ENCODE data around the gene TBC1D1.

- no peak for TF ChIP-seq PATZ1 (tag by site-specific recombination; IDR thresholded peaks at IDR 0.05)
- no peak for TF ChIP-seq CTCF (tag by site-specific recombination; IDR thresholded peaks at IDR 0.05)
- no peak for TF ChIP-seq REST (tag by site-specific recombination; IDR thresholded peaks at IDR 0.05)
- no peak for TF ChIP-seq ZNF18 (tag by site-specific recombination; IDR thresholded peaks at IDR 0.05)
- no peak for TF ChIP-seq ZNF529 (tag by site-specific recombination; IDR thresholded peaks at IDR 0.05; ENCODE audit: insufficient replicate concordance)
- TF ChIP-seq ZNF747 (tag by site-specific recombination; IDR thresholded peaks at IDR 0.05), result no peak
- no peak for TF ChIP-seq ZFHX2 (tag by site-specific recombination; conservative IDR thresholded peaks at IDR 0.05)
- TF ChIP-seq ZNF23 (tag by site-specific recombination; IDR thresholded peaks at IDR 0.05; ENCODE audit: borderline replicate concordance), result no peak
- TF ChIP-seq TCF7L2 (IDR thresholded peaks at IDR 0.05; ENCODE audit: borderline replicate concordance, low read depth, low read length), result no peak
- TF ChIP-seq ZNF292 (tag by site-specific recombination; IDR thresholded peaks at IDR 0.05; ENCODE audit: borderline replicate concordance, low read depth), result no peak
- TF ChIP-seq ZNF776 (tag by site-specific recombination; IDR thresholded peaks at IDR 0.05; ENCODE audit: borderline replicate concordance), result no peak
- TF ChIP-seq KLF17 (tag by site-specific recombination; IDR thresholded peaks at IDR 0.05), result no peak
- TF ChIP-seq ZNF239 (tag by site-specific recombination; IDR thresholded peaks at IDR 0.05), result no peak
Measured at GRCh38 chr4:38030023-38030422, 139.1 kb downstream of the TBC1D1 start.
